LNCaP clone FGC (cell line): ENCODE data around the gene BTN2A1.
"Not testable (repeated sequence)": the region's sequence is repeated elsewhere in the genome, so short reads cannot be mapped to it uniquely, and the experiment has no call there.

ENCODE experiments used
- DNase-seq: peaks from one replicate; pipeline ENCODE4 v3.0.0-alpha.2; 2011; ENCODE audit warnings: low read depth
- H3K4me3 ChIP-seq: 2 replicates; pipeline ENCODE4 v1.5.1; 2011; ENCODE audit warnings: mild to moderate bottlenecking, low read depth, low read length, control low read depth
- TF ChIP-seq, protein P1 (sequence below): IDR thresholded peaks from 2 replicates; pipeline ENCODE4 v1.5.1; 2012; ENCODE audit warnings: mild to moderate bottlenecking; ENCODE audit not compliant: control insufficient read depth, insufficient read depth; ENCODE audit errors: extremely low read depth

BTN2A1 gene

DNA sequence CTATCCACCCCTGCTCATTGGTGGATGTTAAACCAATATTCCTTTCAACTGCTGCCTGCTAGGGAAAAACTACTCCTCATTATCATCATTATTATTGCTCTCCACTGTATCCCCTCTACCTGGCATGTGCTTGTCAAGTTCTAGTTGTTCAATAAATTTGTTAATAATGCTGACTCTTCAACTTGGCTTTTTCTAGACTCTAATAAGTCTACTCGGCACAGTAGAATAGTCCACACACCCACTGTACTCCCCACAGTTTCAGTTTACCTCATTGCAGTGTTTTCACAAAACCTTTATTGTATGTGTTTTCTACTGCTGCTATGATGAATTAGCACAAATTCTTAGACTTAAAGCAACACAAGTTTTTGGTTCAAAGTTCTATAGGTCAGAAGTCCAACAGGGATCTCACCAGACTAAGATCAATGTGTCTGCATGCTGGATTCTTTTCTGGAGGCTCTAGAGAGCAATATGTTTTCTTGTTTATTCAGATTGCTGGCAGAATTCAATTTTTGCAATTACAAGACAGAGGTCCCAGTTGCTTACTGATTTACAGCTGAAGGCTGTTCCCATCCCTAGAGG lies 42.6 kb upstream of the BTN2A1 start:
- no peak for DNase-seq
- TF ChIP-seq, protein P1, sequence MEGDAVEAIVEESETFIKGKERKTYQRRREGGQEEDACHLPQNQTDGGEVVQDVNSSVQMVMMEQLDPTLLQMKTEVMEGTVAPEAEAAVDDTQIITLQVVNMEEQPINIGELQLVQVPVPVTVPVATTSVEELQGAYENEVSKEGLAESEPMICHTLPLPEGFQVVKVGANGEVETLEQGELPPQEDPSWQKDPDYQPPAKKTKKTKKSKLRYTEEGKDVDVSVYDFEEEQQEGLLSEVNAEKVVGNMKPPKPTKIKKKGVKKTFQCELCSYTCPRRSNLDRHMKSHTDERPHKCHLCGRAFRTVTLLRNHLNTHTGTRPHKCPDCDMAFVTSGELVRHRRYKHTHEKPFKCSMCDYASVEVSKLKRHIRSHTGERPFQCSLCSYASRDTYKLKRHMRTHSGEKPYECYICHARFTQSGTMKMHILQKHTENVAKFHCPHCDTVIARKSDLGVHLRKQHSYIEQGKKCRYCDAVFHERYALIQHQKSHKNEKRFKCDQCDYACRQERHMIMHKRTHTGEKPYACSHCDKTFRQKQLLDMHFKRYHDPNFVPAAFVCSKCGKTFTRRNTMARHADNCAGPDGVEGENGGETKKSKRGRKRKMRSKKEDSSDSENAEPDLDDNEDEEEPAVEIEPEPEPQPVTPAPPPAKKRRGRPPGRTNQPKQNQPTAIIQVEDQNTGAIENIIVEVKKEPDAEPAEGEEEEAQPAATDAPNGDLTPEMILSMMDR: no peak
- H3K4me3 ChIP-seq: no peak overlapping the region

DNA sequence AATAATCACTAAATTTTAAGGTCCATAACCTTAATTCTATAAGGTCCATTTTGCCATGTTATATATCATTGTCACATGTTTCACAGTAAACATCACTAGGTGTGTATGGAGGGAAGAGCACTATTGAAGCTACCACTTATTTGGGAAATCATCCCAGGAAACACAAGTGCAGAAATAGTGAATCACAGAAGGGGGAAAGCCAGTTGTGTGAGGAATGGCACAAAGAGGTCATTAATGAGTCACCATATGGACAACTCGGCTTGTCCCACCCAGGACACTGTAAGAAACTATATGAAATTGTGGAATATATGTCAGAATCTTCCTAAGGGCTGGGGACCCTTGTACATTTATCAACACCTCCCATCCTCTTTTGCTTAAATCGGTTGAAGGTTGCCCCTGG lies 42.0 kb upstream of the BTN2A1 start:
- TF ChIP-seq, protein P1: no peak
- no peak overlapping the region for H3K4me3 ChIP-seq
- DNase-seq: no peak

DNA sequence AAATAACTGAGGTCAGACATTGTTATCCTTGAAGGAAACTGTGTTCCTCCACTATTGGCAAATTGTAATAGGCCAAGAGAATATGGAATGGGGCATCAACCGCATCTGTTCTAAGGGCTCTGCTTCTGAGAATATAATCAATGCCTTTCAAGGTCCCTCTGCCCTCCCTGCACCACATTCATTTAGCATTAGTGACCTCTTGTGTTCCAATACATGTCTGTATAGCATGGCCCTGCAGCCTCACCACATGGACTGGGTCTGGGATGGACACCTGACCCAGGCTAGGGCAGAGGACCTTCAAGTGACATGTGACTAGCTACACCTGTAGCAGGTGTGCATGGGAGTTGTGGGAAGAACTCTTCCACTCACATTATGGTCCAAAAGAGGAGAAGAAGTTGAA lies 41.5 kb upstream of the BTN2A1 start:
- no peak for DNase-seq
- TF ChIP-seq, protein P1: no peak
- no peak overlapping the region for H3K4me3 ChIP-seq

DNA sequence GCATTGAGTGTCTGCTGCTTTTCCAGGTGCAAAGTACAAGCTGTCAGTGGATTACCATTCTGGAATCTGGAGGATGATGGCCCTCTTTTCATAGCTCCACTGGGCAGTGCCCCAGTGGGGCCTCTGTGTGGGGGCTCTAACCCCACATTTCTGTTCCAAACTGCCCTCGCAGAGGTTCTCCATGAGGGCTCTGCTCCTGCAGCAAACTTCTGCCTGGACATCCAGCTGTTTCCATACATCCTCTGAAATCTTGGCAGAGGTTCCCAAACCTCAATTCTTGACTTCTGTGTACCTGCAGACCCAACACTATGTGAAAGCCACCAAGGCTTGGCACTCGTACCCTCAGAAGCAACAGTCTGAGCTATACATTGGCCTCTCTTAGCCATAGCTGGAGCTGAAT lies 39.7 kb upstream of the BTN2A1 start:
- not testable (repeated sequence) for H3K4me3 ChIP-seq, DNase-seq

DNA sequence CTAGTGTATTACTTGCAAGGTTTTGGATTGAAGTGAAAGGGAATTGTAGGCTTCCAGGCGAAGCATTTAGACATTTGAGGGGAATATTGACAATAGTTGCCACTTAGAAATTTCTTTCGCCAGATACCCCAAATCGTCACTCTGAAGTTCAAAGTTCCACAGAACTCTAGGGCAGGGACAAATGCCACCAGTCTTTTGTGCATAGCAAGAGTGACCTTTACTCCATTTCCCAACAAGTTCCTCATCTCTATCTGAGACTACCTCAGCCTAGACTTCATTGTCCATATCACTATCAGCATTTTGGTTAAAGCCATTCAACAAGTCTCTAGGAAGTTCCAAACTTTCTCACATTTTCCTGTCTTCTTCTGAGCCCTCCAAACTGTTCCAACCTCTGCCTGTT lies 39.0 kb upstream of the BTN2A1 start:
- H3K4me3 ChIP-seq, DNase-seq: not testable (repeated sequence)

DNA sequence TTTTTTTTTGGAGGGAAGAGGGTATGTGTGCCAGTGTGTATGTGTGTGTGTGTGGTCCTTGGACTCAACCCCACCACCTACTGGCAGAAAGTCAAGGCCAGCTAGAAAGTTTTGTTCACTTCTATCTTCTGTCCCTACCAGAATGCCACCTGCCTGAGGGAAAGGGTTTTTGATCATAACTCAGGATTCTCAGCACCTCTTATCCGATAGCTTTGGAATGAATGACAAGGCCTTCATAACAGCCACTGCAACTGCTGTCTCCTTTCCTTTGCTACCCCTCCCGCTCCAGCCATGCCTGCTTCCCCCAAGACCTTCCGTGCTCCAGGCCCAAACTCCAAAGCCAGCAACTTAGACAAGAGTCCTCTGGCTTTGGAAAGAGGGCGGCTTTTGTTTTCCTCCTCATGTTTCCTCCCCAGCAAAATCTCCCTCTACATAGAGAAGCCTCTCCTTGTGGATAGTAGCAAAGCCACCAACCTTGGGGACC lies 37.0 kb upstream of the BTN2A1 start:
- DNase-seq: no peak
- H3K4me3 ChIP-seq: peak overlapping the region; percentile 77
- TF ChIP-seq, protein P1: no peak

DNA sequence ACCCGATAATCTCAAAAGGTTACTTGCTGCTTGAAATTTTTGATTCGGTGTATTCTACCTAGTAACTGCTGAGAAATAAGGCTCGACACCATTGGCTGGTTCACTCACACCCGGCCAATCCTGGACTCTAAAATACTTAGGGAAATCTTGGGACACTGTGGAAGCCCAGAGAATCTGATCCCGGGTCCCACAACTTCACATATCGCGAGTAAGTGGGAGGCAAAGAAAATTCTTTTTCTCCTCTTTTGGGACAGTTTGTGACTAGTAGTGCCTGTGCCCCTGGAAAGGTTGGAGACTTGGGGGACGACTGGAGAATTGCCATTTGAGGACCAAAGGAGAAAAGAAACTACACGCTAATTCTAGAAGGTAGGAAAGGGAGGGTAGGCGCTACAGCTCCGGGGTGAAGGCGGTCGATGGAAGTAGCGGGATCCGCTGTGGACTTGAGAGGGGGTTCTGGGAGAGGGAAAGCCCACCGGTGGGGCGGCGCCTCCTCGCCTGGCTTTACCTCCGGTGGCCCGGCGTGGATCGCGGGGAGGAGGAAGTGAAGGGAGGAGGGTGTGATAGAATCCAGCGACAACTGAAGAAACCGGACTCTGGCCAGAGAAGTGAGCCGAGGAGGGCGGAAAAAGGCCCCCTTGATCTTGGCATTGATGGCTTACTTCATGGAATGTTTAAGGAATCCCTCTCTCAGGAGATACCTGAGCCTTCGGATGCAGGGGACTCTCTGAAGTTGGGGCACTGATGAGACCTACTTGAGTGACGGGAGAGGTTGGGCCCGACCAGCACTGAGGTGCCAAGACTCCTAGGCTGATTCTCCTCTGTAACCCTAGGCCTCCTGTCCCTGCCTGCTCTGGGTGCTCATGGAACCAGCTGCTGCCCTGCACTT lies 36.3 kb upstream of the BTN2A1 start:
- peak; percentile 61 for DNase-seq
- TF ChIP-seq, protein P1: no peak
- H3K4me3 ChIP-seq: peak overlapping the region; percentile 77

DNA sequence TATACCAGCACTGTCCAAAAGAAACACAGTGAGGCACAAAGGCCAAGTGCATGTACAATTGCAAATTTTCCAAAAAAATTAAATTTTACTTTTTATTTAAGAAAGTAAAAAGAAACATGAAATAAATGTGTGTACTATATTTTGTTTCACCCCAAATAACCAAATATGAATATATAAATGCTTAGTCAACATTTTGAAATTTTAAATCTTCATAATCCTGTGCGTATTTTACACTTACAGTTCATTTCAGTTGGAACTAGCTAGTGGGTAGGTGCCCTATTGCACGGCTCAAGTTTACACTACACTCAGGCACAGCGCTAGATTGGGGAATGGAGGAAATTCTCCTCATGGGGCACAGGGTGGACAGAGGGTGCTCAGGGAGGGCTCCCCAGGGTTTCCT lies 35.4 kb upstream of the BTN2A1 start:
- no peak for DNase-seq
- H3K4me3 ChIP-seq: peak overlapping the region; percentile 77
- TF ChIP-seq, protein P1: no peak
